Trophoblast cell (in vitro differentiated cells and primary cell): ENCODE measurements around the gene GALK1.

Source experiments
- DNase-seq, 2 donors: peaks; one replicate each; pipeline ENCODE4 v3.0.0-alpha.2; 2016
- H2AFZ ChIP-seq: 2 replicates; pipeline ENCODE4 v1.6.1; 2013; ENCODE audit warnings: low read length, moderate library complexity, mild to moderate bottlenecking; ENCODE audit not compliant: insufficient read depth, poor library complexity
- H2AK5ac ChIP-seq: 2 replicates; pipeline ENCODE4 v1.6.1; 2013; ENCODE audit warnings: mild to moderate bottlenecking, low read length
- H2BK120ac ChIP-seq: 2 replicates; pipeline ENCODE4 v1.6.1; 2013; ENCODE audit warnings: low read length, mild to moderate bottlenecking, moderate library complexity; ENCODE audit not compliant: insufficient read depth, poor library complexity
- H2BK12ac ChIP-seq: 2 replicates; pipeline ENCODE4 v1.6.1; 2013; ENCODE audit warnings: mild to moderate bottlenecking, low read length, moderate library complexity
- H2BK5ac ChIP-seq: 2 replicates; pipeline ENCODE4 v1.6.1; 2013; ENCODE audit warnings: low read length, low read depth, moderate library complexity, mild to moderate bottlenecking; ENCODE audit not compliant: poor library complexity
- H3K14ac ChIP-seq: 2 replicates; pipeline ENCODE4 v1.6.1; 2013; ENCODE audit warnings: mild to moderate bottlenecking, low read length
- H3K18ac ChIP-seq: 2 replicates; pipeline ENCODE4 v1.6.1; 2013; ENCODE audit warnings: mild to moderate bottlenecking, low read length
- H3K23ac ChIP-seq: 2 replicates; pipeline ENCODE4 v1.6.1; 2013; ENCODE audit warnings: low read length
- H3K27ac ChIP-seq: 2 replicates; pipeline ENCODE4 v1.5.1; 2013; ENCODE audit warnings: low read depth, mild to moderate bottlenecking, inconsistent platforms, low read length, moderate library complexity
- H3K27me3 ChIP-seq: 2 replicates; pipeline ENCODE4 v1.6.1; 2013; ENCODE audit warnings: inconsistent platforms, mild to moderate bottlenecking, low read length, moderate library complexity; ENCODE audit not compliant: insufficient read depth
- H3K36me3 ChIP-seq, 2 experiments: 1 replicate in 1 of 2; 2 replicates in 1 of 2; pipeline ENCODE4 v1.6.1; 2013; ENCODE audit warnings: low read length in 2 of 2, mild to moderate bottlenecking in 2 of 2, moderate library complexity in 1 of 2; ENCODE audit not compliant: insufficient read depth in 2 of 2, control insufficient read depth in 1 of 2
- H3K4ac ChIP-seq: 2 replicates; pipeline ENCODE4 v1.6.1; 2013; ENCODE audit warnings: low read depth, mild to moderate bottlenecking, low read length, moderate library complexity
- H3K4me1 ChIP-seq, 2 experiments: 1 replicate in 1 of 2; 2 replicates in 1 of 2; pipeline ENCODE4 v1.6.1; 2013; ENCODE audit warnings: low read length in 2 of 2, mild to moderate bottlenecking in 2 of 2, moderate library complexity in 1 of 2; ENCODE audit not compliant: insufficient read depth in 2 of 2, control insufficient read depth in 1 of 2
- H3K4me2 ChIP-seq: 2 replicates; pipeline ENCODE4 v1.6.1; 2013; ENCODE audit warnings: inconsistent platforms, mild to moderate bottlenecking, low read length, moderate library complexity
- H3K4me3 ChIP-seq: 2 replicates; pipeline ENCODE4 v1.5.1; 2013; ENCODE audit warnings: mild to moderate bottlenecking, low read depth, low read length, inconsistent platforms
- H3K79me1 ChIP-seq: one replicate; pipeline ENCODE4 v1.6.1; 2013; ENCODE audit warnings: low read length
- H3K79me2 ChIP-seq: 2 replicates; pipeline ENCODE4 v1.6.1; 2013; ENCODE audit warnings: low read length, mild to moderate bottlenecking; ENCODE audit not compliant: control insufficient read depth, insufficient read depth, poor library complexity
- H3K9ac ChIP-seq: 2 replicates; pipeline ENCODE4 v1.6.1; 2013; ENCODE audit warnings: mild to moderate bottlenecking, low read length
- H3K9me3 ChIP-seq: 2 replicates; pipeline ENCODE4 v1.6.1; 2013; ENCODE audit warnings: low read depth, mild to moderate bottlenecking, control low read depth, inconsistent platforms, low read length; ENCODE audit not compliant: insufficient read depth
- H4K12ac ChIP-seq: 2 replicates; pipeline ENCODE4 v1.6.1; 2013; ENCODE audit warnings: low read depth, mild to moderate bottlenecking, low read length, moderate library complexity
- H4K8ac ChIP-seq: 2 replicates; pipeline ENCODE4 v1.6.1; 2013; ENCODE audit warnings: low read depth, mild to moderate bottlenecking, low read length, moderate library complexity
- H4K91ac ChIP-seq: one replicate; pipeline ENCODE4 v1.6.1; 2013; ENCODE audit warnings: low read depth, mild to moderate bottlenecking, low read length, moderate library complexity
- WGBS: extraction: QIAGEN DNeasy Blood & Tissue Kit; methylation state at CpG from one replicate; pipeline ENCODE4 v1.1.7; 2013; ENCODE audit warnings: missing lambda C conversion rate; ENCODE audit not compliant: insufficient read length, insufficient coverage; ENCODE audit errors: extremely low coverage; 5-methylcytosine and 5-hydroxymethylcytosine counted together

The GALK1 gene

DNA sequence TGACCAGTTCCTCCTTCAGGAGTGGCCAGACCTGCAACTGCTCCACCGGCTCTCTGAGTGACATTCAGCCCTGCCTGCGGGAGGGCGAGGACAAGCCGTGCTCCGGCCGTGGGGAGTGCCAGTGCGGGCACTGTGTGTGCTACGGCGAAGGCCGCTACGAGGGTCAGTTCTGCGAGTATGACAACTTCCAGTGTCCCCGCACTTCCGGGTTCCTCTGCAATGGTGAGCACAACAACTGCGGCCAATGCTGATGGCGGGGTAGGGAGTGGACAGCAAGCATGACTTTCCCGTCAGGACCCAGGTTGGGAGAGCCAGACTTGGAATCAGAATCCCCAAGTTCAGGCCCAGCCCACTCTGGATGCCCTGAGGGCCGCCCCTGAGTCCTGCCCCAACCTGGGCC, 31.5 kb downstream of the GALK1 start:
- Histone ChIP-seq H3K4me2 (no peak overlapping the region), H4K91ac (no peak overlapping the region), H4K12ac (no peak overlapping the region), H3K4ac (no peak overlapping the region), H2BK5ac (no peak overlapping the region), H3K4me1 (no peaks in the 10 kb centered on the region), H3K23ac (no peak overlapping the region), H2BK120ac (no peak overlapping the region), H3K79me1 (no peaks in the 10 kb centered on the region), H3K9ac (no peak overlapping the region), H2AK5ac (no peak overlapping the region), H3K27ac (no peak overlapping the region), H3K9me3 (peaks cover 3% of the 10 kb centered on the region), H2AFZ (no peak overlapping the region), H3K4me3 (no peak overlapping the region), H4K8ac (no peak overlapping the region), H3K27me3 (no peaks in the 10 kb centered on the region), H3K18ac (no peak overlapping the region), H2BK12ac (no peak overlapping the region), H3K79me2 (no peaks in the 10 kb centered on the region), H3K36me3 (peaks cover 28 to 46% of the 10 kb centered on the region in 2 experiments), H3K14ac (no peak overlapping the region)
- no CpG with 5 or more reads among the region's 18 CpGs for WGBS
- DNase-seq, result no peak

GRCh38 chr17:75731716-75732498, 33.1 kb downstream of the GALK1 start:
- no peak overlapping the region for H3K18ac ChIP-seq
- no CpG with 5 or more reads among the region's 31 CpGs for WGBS
- no peaks in the 10 kb centered on the region for H3K27me3 ChIP-seq
- no peaks in the 10 kb centered on the region for H3K79me1 ChIP-seq
- H2BK120ac ChIP-seq, result no peak overlapping the region
- no peak overlapping the region for H4K91ac ChIP-seq
- no peak overlapping the region for H3K23ac ChIP-seq
- H3K27ac ChIP-seq, result no peak overlapping the region
- H2BK12ac ChIP-seq, result no peak overlapping the region
- H3K4me1 ChIP-seq, result no peaks in the 10 kb centered on the region
- H3K4ac ChIP-seq, result no peak overlapping the region
- no peak overlapping the region for H2AK5ac ChIP-seq
- H3K14ac ChIP-seq, result no peak overlapping the region
- no peaks in the 10 kb centered on the region for H3K79me2 ChIP-seq
- peaks cover 2% of the 10 kb centered on the region for H3K9me3 ChIP-seq
- no peak overlapping the region for H2AFZ ChIP-seq
- no peak overlapping the region for H4K12ac ChIP-seq
- no peak for DNase-seq
- no peak overlapping the region for H4K8ac ChIP-seq
- H3K36me3 ChIP-seq, result peaks cover 33 to 47% of the 10 kb centered on the region in 2 experiments
- H3K4me2 ChIP-seq, result no peak overlapping the region
- H3K9ac ChIP-seq, result no peak overlapping the region
- peak overlapping the region; percentile 54 for H3K4me3 ChIP-seq
- no peak overlapping the region for H2BK5ac ChIP-seq

GRCh38 chr17:75731086-75731715, 33.8 kb downstream of the GALK1 start:
- Histone ChIP-seq H3K4ac (no peak overlapping the region), H3K9me3 (peaks cover 2% of the 10 kb centered on the region), H3K18ac (no peak overlapping the region), H2AK5ac (no peak overlapping the region), H4K91ac (no peak overlapping the region), H2AFZ (no peak overlapping the region), H3K4me1 (no peaks in the 10 kb centered on the region), H4K8ac (no peak overlapping the region), H3K23ac (no peak overlapping the region), H3K36me3 (peaks cover 29 to 40% of the 10 kb centered on the region in 2 experiments), H2BK120ac (no peak overlapping the region), H3K4me3 (no peak overlapping the region), H3K14ac (no peak overlapping the region), H2BK12ac (no peak overlapping the region), H3K9ac (no peak overlapping the region), H3K4me2 (no peak overlapping the region), H4K12ac (no peak overlapping the region), H3K27ac (no peak overlapping the region), H3K79me2 (no peaks in the 10 kb centered on the region), H3K79me1 (no peaks in the 10 kb centered on the region), H2BK5ac (no peak overlapping the region), H3K27me3 (no peaks in the 10 kb centered on the region)
- WGBS, result no CpG with 5 or more reads among the region's 26 CpGs
- DNase-seq, result no peak

DNA sequence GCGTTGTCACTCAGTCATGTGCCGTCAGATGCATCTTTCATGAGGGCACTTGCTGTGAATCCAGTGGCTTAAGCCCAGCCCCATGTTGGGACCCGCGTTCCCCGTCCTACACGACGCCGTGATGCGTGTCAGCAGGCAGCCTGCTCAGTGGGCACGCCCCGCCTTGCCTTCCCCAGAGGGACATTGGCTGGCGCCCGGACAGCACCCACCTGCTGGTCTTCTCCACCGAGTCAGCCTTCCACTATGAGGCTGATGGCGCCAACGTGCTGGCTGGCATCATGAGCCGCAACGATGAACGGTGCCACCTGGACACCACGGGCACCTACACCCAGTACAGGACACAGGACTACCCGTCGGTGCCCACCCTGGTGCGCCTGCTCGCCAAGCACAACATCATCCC, 34.9 kb downstream of the GALK1 start:
- Histone ChIP-seq H3K36me3 (peaks cover 34 to 35% of the 10 kb centered on the region in 2 experiments), H3K14ac (no peak overlapping the region), H3K4me1 (no peaks in the 10 kb centered on the region), H3K4ac (no peak overlapping the region), H3K23ac (no peak overlapping the region), H2AK5ac (no peak overlapping the region), H3K18ac (no peak overlapping the region), H3K79me2 (no peaks in the 10 kb centered on the region), H4K91ac (no peak overlapping the region), H4K12ac (no peak overlapping the region), H3K9me3 (no peaks in the 10 kb centered on the region), H4K8ac (no peak overlapping the region), H2AFZ (no peak overlapping the region), H2BK5ac (no peak overlapping the region), H3K79me1 (no peaks in the 10 kb centered on the region), H3K4me2 (no peak overlapping the region), H3K27me3 (no peaks in the 10 kb centered on the region), H2BK120ac (no peak overlapping the region), H2BK12ac (no peak overlapping the region), H3K9ac (no peak overlapping the region), H3K4me3 (no peak overlapping the region), H3K27ac (no peak overlapping the region)
- no peak for DNase-seq
- WGBS, result no CpG with 5 or more reads among the region's 24 CpGs
